B cell (primary cell): ENCODE measurements around the gene FHL1.

Experiments used
- EZH2 ChIP-seq: IDR thresholded peaks from 2 replicates; pipeline ENCODE4 v1.6.1; 2012; ENCODE audit warnings: borderline replicate concordance, low read depth, mild to moderate bottlenecking, moderate library complexity, low read length; ENCODE audit not compliant: insufficient read depth, poor library complexity, severe bottlenecking
- TF ChIP-seq, protein P1 (sequence below): fragments of 200-600 bp; IDR thresholded peaks from one replicate; pipeline ENCODE4 v1.8.0; 2022; ENCODE audit warnings: antibody characterized with exemption, mild to moderate bottlenecking

GRCh38 chrX:136258951-136259350 lies 111.6 kb downstream of the FHL1 start:
- TF ChIP-seq, protein P1, sequence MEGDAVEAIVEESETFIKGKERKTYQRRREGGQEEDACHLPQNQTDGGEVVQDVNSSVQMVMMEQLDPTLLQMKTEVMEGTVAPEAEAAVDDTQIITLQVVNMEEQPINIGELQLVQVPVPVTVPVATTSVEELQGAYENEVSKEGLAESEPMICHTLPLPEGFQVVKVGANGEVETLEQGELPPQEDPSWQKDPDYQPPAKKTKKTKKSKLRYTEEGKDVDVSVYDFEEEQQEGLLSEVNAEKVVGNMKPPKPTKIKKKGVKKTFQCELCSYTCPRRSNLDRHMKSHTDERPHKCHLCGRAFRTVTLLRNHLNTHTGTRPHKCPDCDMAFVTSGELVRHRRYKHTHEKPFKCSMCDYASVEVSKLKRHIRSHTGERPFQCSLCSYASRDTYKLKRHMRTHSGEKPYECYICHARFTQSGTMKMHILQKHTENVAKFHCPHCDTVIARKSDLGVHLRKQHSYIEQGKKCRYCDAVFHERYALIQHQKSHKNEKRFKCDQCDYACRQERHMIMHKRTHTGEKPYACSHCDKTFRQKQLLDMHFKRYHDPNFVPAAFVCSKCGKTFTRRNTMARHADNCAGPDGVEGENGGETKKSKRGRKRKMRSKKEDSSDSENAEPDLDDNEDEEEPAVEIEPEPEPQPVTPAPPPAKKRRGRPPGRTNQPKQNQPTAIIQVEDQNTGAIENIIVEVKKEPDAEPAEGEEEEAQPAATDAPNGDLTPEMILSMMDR: no peak
- TF ChIP-seq EZH2: no peak
